Stimulated activated CD4-positive, alpha-beta T cell treated with anti-CD3 and anti-CD28 coated beads, TNF-alpha, amount 100 ng/mL, for 24 hours (primary cell): ENCODE measurements around the gene RUFY2.
A peak's percentile ranks its signal among the peaks of the same experiment; 100 is the strongest.

Source experiments
- DNase-seq, 3 experiments: peaks; one replicate each; pipeline ENCODE4 v3.0.0-alpha.2; 2020; ENCODE audit warnings: low read depth in 3 of 3

Gene RUFY2

DNA sequence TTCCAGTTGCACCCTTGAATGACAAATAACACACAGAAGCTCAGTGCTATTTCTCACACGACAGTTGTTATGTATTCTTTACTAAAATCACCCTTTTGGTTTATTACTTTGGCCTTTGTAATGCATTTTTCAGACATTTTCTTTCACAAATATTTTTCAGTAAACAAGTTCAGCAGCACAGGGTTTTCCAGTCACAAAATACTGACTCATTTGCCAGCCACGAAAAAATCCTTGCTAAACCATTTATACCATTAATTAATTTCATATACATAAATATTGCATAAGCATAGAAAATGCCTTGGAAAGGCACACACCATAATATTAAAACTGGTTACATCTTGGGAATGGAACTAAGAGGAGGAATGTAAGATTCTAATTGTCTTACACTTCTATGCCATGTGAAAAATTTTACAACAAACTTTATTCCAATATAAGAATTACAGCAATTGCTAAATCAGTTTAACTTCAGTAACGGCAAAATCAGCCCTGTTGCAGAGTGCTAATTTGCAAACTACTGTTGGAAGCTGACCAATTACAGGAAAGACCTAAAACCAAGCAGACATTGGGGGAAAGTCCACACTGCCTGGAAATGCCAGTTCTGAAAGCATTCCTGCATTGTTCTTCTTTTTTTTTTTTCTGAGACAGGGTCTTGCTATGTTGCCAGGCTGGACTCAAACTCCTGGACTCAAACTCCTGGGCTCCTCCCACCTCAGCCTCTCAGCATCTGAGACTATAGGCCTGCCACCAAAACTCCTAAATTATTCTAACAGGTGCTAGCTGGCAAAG is 42.8 kb downstream of the RUFY2 start:
- no peak for DNase-seq

DNA sequence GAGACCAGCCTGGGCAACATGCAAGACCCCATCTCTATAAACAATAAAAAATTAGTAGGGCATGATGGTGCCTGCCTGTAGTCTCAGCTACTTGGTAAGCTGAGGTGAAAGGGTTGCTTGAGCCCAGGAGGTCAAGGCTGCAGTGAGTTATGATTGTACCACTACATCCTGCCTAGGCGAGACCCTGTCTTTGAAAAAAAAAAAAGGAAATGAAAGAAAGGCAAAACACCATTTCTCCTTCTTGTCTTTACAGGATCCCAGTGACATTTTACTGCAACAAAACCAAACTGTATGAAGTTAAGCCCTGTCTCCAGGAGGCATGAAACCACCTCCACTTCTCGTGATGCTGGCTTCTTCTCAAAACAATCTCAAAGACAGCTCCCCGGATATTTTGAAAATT is 44.5 kb downstream of the RUFY2 start:
- DNase-seq, result no peak

DNA sequence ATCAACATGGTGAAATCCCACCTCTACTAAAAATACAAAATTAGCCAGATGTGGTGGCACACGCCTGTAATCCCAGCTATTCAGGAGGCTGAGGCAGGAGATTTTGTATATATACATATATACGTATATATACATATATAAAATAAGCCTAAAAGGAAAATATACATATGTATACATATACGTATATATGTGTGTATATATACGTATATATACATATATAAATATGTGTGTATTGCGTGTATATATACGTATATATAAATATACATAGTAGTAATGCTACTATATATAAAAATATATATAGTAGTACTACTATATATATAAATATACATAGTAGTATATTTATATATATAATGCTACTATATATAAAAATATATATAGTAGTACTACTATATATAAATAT is 47.9 kb downstream of the RUFY2 start:
- DNase-seq, result no peak

DNA sequence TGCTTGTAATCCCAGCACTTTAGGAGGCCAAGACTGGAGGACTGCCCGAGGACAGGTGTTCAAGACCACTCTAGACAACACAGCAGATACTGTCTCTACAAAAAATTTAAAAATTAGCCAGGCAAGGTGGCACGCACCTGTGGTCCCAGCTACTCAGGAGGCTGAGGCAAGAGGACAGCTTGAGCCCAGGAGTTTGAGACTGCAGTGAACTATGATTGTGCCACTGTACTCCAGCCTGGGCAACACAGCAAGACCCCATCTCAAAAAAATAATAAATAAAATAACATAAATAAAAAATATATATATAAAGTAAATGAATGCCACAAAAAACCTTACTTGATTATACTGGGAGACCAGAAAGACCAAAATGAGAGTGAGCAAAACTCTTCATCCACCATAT is 53.5 kb downstream of the RUFY2 start:
- no peak for DNase-seq

DNA sequence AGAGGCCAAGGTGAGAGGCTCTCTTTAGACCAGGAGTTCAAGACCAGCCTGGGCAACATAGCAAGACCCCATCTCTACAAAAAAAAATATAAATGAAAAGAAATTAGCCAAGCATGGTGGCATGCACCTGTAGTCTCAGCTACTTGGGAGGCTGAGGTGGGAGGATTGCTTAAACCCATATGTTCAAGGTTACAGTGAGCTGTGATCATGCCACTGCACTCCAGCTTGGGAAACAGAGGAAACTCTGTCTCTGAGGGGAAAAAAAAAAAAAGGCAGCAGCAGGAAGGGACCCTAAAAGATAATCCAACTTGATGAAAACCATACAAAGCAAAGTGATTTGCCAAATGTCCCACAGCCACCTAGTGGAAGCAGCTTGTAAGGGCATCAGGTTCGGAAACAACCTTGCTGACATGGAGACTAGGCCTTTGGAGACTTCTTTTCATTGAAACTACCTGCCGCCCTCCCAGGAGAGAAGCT is 58.8 kb downstream of the RUFY2 start:
- DNase-seq, result peak in 2 of 3 experiments; percentile 10 to 25

DNA sequence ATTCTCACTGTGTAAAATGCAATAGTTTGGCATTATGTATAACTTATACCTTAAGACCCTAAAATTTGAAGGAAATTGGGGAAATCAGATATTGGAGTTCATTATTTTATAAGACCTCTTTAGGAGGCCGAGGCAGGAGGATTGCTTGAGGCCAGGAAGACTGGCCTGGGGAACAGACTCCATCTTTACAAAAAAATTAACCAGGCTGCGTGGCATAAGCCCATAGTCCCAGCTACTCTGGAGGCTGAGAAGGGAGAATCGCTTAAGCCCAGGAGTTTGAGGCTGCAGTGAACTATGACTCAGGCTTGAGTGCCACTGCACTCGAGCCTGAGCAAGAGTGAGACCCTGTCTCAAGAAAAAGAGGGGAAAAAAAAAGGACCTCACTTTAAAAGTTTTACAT is 60.3 kb downstream of the RUFY2 start:
- no peak for DNase-seq

DNA sequence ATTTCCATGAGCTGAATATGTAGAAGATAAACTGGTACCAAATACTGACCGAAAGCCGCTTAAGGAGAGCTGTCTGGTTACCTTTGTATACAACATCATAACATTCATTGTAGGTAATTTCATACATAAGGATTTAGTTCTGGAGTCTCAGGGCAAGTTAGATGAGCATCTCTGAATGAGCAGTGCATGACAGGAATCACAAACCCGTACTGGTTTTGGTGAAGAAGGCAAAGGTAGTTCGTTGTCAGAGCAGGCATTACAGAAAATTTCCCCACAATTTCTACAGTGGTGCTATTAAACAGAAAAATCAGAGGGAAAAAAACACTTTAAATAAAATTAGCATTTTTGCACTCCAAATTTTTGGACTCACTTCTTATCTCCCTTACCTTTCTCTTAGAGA is 61.5 kb downstream of the RUFY2 start:
- DNase-seq, result no peak

DNA sequence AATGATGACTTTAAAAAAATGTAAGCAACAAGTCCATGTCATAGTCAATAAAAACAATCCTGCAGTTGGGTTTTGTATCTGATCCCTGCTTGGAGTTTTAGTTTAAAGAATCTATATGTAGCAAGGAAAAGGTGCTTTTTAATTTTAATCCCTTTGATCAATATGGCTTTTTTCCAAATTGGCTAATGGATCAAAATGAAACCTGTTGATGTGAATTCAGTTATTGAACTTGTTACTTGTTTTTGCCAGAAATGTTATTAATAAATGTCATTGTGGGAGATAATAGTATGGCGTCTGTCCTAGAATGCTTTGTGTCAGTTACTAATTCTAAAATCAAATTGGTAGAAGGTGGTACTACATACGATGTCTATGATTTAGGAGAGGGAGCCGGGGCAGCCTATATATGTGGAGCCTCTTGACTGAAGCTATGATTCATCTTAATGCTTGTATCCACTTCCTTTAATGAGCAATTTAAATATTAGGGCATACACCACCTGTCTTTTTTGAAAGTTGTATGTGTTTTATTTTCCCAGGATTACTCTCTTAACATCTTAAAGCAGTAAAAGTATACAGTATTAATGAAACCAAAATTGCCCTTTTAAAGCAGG is 64.1 kb downstream of the RUFY2 start:
- DNase-seq, result no peak

DNA sequence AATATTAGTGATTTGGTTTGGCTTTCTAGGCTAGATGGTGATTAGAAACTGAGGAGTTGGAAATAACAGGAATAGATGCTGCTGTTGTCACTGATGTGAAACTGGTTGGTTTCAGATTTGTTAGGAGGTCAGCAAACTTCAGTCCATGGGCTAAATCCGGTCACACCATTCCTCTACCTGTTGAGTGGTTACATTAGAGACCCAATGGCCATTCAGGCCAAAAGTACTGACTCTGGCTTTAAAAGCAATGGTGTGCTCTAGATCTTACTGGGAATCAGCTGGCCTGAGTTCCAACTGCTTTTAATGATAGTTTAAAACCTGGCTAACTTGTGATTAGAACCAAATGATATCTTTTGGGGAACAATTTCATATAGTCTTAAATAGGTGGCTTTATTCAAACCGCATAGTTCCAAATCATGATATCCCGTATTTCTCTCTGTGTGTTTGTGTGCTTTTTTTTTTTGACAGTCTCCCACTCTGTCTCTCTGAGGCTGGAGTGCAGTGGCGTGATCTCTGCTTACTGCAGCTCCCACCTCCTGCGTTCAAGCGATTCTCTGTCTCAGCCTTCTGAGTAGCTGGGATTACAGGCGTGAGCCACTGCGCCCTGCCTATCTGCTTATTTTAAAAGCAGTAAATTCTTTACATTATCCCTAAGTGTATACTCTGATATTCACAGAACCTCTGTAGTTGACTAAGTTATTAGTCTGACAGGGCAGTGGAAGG is 66.6 kb downstream of the RUFY2 start:
- DNase-seq, result no peak

DNA sequence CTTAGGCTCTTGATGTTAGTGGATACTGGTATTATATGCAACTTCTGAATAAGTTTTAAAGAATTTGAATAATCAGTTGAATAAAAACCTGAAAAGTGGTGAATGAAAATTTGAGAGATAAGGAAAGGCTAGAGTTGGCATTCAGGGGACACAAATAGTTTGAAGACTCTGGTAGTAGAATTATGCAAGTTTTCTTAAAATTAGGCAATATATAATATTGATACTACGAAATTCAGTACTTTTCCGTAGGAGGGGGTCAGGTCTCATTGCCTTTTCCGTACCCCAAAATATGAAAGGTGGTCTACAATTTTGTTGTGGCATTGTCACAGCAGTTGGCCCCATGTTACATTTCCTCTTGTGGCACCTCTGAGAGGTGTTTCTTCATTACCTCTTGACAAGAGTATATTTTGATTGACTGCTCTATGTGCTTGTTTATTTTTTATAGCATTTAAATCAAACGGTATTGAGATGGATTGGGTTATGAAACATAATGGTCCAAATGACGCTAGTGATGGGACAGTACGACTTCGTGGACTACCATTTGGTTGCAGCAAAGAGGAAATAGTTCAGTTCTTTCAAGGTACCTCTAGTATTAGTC is 70.2 kb downstream of the RUFY2 start:
- DNase-seq, result no peak

DNA sequence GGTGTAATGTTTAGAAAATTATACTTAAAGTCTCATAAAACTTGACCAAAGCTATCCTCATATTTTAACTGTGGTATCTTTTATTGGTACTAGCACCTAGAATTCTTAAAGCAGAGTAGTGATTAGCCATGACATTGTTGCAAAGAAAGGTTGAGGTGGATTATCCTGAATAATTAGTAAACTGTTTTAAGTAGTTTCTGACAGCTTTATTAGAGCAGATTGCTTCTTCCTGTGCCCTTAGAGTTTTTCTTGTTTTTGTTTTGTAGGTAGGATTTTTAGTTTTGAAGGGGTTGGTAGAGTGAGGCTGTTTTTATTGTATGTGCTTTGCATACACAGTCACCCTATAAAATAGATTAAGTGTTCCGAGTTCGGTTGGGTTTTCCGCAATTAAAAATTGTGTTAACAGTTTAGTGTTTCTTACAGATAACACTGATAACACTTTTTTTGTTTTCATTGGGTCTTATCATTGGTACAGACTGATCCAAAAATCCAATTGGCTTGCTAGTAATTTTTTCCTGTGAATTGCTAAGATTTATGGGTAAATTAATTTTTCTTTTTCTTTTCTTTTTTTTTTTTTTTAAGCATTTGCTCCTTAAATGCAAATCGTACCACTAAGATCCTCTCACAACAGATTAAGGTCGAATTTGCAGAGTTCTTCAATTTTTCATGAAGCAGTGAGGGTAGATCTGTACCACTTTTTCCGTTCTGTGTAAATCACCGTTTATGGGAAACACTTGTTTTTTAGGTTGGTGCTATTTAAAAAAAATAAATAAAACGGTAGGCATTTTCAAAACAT is 72.2 kb downstream of the RUFY2 start:
- DNase-seq, result no peak

DNA sequence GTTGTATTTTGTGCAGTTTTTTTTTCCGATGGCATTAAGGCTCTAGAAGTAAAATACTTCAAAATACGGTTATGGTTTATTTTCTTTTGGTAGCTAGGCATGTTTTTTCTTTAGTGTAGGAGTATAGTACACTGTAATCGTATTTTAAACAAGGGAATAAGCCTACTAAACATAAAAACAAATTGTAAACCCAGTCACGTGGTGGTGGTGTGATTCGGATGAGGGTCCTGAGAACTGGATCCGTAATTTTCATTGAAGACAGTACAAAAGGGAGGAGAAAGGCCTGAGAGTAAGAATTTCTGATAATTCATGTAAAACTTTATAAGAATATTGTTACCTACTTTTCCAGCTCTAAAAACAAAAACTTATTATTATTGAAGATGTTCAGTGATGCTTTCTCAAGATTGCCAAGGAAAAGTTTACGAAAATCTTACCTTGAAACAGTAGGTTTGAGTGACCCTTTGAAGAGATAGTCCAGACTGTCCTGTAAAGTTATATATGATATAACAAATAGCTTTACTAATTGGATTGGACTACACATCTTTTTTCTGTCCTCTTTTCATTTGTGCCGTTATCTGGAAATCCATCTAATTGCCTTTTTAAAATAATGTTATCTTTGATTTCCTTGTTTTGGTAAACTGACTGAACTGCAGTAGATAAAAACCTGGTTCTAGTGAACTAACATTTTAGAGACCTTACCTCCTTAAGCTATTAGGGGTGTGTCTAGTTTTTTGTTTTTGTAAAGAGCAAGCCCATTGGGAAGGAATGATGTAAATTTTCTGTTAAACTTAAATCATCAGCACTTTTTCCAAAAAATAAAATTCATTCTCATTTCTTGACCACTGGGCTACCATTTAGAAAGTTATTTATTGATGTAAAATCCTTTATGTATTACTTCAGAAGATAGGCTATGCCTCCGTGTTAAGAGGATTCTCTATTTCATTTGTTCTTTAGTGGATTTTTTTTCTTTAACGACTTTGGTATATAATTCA is 73.3 kb downstream of the RUFY2 start:
- DNase-seq, result no peak

DNA sequence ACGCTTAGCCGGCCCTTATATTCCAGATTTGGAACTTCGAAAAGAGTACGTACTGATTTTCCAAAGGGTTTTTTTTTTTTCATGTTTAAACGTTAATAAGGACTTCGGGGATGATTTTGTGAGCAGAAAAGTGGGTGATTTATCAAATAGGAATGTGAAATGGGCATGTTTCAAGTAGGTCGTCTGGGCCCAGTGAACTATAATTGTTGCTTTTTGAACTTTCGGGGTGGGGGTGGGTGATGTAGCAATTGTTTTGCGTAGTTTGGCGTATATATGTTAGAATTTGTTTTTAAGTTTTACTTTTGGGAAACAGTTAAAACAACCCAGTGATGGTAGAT is 74.0 kb downstream of the RUFY2 start:
- DNase-seq, result no peak

DNA sequence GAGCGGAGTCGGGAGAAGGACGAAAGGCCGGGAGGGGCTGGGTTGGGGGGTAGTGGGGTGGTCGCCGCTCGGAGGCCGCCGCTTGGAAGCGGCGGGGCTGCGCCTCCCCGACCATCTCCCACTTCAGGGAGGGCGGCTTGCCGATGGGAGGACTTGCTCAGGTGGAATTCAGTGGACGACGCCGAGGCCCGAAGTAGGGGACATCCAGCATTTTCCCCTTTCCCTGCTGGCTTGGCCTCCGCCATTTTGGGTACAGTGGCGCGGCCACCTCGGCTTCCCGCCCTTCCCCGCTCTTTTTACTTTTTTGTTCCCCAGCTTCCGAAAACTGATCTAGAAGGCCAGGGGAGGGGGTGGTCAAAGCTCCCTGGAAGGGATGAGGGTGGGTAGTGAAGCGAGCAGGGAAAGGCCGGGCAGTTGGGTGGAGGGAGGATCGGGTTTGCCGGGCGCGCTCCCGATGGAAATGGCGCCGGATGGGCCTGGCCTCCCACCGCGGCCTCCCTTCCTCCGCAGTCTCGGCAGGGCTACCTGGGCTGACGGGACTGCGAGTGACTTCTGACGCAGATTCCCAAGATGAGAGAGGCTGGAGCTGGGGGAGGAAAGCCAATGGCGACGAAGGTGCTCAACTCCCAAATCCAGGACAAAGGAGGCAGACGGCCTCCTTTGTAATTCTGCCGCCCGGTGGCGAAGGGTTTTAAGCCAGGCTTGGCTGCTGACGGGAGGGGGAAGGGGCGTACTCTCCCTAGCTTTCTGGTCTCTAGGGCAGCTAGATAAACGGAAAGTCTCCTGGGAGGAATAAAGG is 74.6 kb downstream of the RUFY2 start, which contains the start of gene PBLD:
Gene PBLD, minus strand, starts transcription at position 670 of the 799 bp plus-strand sequence. CDS start 26,084 bp downstream, outside the sequence.
- DNase-seq, result peak; percentile 23 to 59 (median 38)

DNA sequence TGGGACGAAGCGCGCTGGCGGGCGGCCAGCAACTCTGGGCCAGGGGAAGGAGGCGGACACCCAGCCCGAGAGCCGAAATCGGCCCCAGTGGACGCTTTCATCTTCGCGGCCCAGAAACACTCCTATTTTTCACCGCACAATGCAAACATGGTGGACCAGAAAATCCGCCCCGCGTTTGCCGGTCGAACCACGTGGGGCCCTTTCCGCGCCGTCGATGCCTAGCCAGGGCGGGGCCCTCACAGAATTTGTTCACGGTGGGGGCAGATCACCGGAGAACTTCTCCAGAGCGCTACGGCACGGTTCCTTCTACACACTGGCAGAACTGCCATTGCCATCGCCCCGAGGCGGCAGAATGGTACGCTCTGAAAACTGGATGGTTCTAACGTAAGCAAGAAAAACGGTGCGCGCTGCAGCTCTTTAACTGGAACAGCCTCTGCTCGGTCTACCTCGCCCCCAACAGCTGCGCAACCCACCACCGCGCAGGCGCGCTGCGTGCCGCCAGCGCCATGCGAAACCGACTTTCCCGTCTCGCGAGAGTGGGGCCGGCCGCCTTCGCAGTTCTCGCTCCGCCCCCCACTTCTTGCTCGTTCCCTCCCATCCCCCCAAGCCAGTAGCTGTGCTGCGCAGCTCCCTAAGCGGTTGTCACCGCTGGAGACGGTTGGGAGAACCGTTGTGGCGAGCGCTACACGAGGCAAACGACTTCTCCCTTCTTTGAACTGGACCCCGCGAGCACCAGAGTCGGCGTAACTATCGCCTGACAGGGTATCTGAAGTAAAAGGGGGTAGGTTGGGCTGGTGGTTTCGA is 75.4 kb downstream of the RUFY2 start, which contains the start of gene HNRNPH3:
Gene HNRNPH3, plus strand, starts transcription at position 610 of the 804 bp plus-strand sequence. CDS start 5,158 bp downstream, outside the sequence.
- peak; percentile 97 to 98 (median 98) for DNase-seq

DNA sequence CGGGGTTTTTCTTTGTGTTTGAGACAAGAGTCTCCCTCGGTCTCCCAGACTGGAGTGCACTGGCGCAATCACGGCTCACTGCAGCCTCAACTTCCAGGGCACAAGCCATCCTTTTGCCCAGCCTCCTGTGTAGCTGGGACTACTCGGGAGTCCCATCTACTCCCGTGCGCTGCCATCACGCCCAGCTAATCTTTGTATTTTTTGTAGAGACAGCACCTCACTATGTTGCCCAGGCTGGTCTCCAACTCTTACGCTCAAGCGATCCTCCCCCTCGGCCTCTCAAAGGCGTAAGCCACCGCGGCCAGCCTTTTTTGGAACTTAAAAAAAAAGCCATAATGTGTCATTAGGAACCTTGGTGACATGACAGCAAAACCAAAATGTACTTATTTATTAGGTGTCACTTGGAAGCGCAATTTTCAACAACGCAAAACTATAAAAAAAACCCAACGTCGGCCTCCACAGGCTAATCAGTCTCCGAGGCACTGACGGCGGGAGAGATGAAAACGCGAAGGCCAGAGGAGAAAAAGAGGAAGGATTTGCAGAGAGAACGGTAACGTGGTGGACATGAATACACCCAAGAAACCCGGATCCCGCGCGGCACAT is 76.1 kb downstream of the RUFY2 start:
- DNase-seq, result peak in 2 of 3 experiments; percentile 1 to 23

DNA sequence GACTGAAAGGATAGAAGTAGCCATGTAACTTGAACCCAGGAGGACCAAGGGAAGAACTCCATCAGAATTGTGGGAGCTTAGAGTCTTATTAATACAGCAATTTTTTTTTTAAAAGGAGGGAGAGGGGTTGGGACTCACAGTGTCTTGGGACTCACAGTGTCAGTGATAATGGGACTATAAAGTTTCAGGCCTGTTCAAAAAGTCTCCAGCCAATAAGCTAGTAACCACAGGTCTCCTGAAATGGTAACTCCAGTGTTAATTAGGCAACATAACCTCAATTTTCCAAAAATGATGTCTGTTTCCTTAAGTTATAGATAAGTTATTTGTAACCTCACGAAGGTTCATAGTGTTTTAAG is 77.6 kb downstream of the RUFY2 start:
- DNase-seq, result no peak
